Left renal pelvis (tissue), 4 donors: Measurements from ENCODE around the gene GALNT18. TPM values are rescaled to one million over a fixed set of nuclear protein-coding genes. Genes with fewer than 3 reads are reported as not detected.

Source experiments
- DNase-seq, 4 donors: peaks; one replicate each; pipeline ENCODE4 v3.0.0-alpha.2; 2013; ENCODE audit warnings: low read depth in 4 of 4, low spot score in 3 of 4
- polyA plus RNA-seq, 4 donors: library from polyadenylated mRNA; unstranded; fragments of 120-200 nt; gene quantifications; one replicate each; pipeline ENCODE4 v1.2.1, GENCODE V29; 2013; ENCODE audit not compliant: insufficient read length in 4 of 4

GALNT18 gene
- polyA plus RNA-seq, 4 donors: 7.5 to 29.7 (median 23.8) TPM

- DNase-seq: no peak
These were observed 289.6 kb downstream of the GALNT18 start for GRCh38 chr11:11332141-11332710.

- DNase-seq: no peak
These were observed 292.6 kb downstream of the GALNT18 start for GRCh38 chr11:11329062-11329806.

GRCh38 chr11:11324090-11324489 is 297.7 kb downstream of the GALNT18 start:
- DNase-seq: no peak

- no peak for DNase-seq
These were observed 299.7 kb downstream of the GALNT18 start for GRCh38 chr11:11322101-11322500.

GRCh38 chr11:11320825-11321224 is 301.0 kb downstream of the GALNT18 start:
- DNase-seq: no peak

- DNase-seq: no peak
These were observed 302.8 kb downstream of the GALNT18 start for GRCh38 chr11:11318961-11319360.

- DNase-seq: no peak
These were observed 303.3 kb downstream of the GALNT18 start for GRCh38 chr11:11318461-11318860.

GRCh38 chr11:11316651-11317230 is 305.1 kb downstream of the GALNT18 start:
- DNase-seq: no peak

GRCh38 chr11:11313902-11314692 is 307.7 kb downstream of the GALNT18 start:
- no peak for DNase-seq

- DNase-seq: no peak
These were observed 308.4 kb downstream of the GALNT18 start for GRCh38 chr11:11313426-11313825.

GRCh38 chr11:11312738-11313137 is 309.1 kb downstream of the GALNT18 start:
- DNase-seq: no peak

GRCh38 chr11:11311169-11311568 is 310.6 kb downstream of the GALNT18 start:
- DNase-seq: no peak

GRCh38 chr11:11309906-11310305 is 311.9 kb downstream of the GALNT18 start:
- DNase-seq: no peak

GRCh38 chr11:11308249-11308648 is 313.6 kb downstream of the GALNT18 start:
- no peak for DNase-seq

GRCh38 chr11:11306855-11307254 is 314.9 kb downstream of the GALNT18 start:
- DNase-seq: no peak

GRCh38 chr11:11304550-11304949 is 317.3 kb downstream of the GALNT18 start:
- no peak for DNase-seq

- no peak for DNase-seq
These were observed 319.2 kb downstream of the GALNT18 start for GRCh38 chr11:11302565-11302964.

GRCh38 chr11:11301212-11301611 is 320.6 kb downstream of the GALNT18 start:
- no peak for DNase-seq

GRCh38 chr11:11297578-11297977 is 324.2 kb downstream of the GALNT18 start:
- no peak for DNase-seq

- no peak for DNase-seq
These were observed 325.4 kb downstream of the GALNT18 start for GRCh38 chr11:11296434-11296833.

GRCh38 chr11:11294551-11294855 is 327.3 kb downstream of the GALNT18 start:
- DNase-seq: no peak
